Panc1 (cell line): ENCODE measurements around the gene PALD1.

Source experiments
- POLR2AphosphoS5 ChIP-seq: IDR thresholded peaks from 2 replicates; pipeline ENCODE4 v1.6.1; 2012; ENCODE audit warnings: mild to moderate bottlenecking, low read depth, low read length, moderate library complexity
- TF ChIP-seq, protein P1 (sequence below): fragments of 450-650 bp; IDR thresholded peaks from 2 replicates; pipeline ENCODE4 v1.5.1; 2017; ENCODE audit warnings: mild to moderate bottlenecking
- TF ChIP-seq, protein P2 (sequence below), 2 experiments: IDR thresholded peaks; 2 replicates each; pipeline ENCODE4 v1.6.1; 2011 to 2012; ENCODE audit warnings: low read depth in 2 of 2, control low read depth in 1 of 2, low read length in 1 of 2, mild to moderate bottlenecking in 1 of 2, moderate library complexity in 1 of 2; ENCODE audit not compliant: insufficient read depth in 1 of 2

DNA sequence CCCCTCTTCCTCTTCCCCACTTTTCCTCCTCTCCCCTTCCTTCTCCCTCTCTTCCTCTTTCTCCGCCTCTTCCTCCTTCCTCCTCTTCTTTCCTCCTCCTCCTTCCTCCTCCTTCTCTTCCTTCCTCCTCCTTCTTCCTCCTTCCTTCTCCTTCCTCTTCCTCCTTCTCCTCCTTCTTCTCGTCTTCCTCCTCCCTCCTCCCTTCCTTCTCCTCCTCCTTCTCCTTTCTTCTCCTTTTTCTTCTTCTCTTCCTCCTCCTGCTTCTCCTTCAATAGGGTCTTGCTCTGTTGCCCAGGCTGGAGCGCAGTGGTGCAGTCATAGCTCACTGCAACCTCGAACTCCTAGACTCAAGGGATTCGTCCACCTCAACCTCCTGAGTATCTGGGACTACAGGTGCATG lies 56.9 kb downstream of the PALD1 start:
- TF ChIP-seq, protein P1, sequence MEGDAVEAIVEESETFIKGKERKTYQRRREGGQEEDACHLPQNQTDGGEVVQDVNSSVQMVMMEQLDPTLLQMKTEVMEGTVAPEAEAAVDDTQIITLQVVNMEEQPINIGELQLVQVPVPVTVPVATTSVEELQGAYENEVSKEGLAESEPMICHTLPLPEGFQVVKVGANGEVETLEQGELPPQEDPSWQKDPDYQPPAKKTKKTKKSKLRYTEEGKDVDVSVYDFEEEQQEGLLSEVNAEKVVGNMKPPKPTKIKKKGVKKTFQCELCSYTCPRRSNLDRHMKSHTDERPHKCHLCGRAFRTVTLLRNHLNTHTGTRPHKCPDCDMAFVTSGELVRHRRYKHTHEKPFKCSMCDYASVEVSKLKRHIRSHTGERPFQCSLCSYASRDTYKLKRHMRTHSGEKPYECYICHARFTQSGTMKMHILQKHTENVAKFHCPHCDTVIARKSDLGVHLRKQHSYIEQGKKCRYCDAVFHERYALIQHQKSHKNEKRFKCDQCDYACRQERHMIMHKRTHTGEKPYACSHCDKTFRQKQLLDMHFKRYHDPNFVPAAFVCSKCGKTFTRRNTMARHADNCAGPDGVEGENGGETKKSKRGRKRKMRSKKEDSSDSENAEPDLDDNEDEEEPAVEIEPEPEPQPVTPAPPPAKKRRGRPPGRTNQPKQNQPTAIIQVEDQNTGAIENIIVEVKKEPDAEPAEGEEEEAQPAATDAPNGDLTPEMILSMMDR, result no peak
- no peak for TF ChIP-seq POLR2AphosphoS5
- TF ChIP-seq, protein P2, sequence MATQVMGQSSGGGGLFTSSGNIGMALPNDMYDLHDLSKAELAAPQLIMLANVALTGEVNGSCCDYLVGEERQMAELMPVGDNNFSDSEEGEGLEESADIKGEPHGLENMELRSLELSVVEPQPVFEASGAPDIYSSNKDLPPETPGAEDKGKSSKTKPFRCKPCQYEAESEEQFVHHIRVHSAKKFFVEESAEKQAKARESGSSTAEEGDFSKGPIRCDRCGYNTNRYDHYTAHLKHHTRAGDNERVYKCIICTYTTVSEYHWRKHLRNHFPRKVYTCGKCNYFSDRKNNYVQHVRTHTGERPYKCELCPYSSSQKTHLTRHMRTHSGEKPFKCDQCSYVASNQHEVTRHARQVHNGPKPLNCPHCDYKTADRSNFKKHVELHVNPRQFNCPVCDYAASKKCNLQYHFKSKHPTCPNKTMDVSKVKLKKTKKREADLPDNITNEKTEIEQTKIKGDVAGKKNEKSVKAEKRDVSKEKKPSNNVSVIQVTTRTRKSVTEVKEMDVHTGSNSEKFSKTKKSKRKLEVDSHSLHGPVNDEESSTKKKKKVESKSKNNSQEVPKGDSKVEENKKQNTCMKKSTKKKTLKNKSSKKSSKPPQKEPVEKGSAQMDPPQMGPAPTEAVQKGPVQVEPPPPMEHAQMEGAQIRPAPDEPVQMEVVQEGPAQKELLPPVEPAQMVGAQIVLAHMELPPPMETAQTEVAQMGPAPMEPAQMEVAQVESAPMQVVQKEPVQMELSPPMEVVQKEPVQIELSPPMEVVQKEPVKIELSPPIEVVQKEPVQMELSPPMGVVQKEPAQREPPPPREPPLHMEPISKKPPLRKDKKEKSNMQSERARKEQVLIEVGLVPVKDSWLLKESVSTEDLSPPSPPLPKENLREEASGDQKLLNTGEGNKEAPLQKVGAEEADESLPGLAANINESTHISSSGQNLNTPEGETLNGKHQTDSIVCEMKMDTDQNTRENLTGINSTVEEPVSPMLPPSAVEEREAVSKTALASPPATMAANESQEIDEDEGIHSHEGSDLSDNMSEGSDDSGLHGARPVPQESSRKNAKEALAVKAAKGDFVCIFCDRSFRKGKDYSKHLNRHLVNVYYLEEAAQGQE (IDR thresholded peaks at IDR 0.05; ENCODE audit: insufficient read depth in 1 of 2, low read depth in 2 of 2, low read length in 1 of 2), result no peak
